GM19099 (cell line): ENCODE data around the gene DCUN1D4.

Experiments
- POLR2A ChIP-seq: IDR thresholded peaks from 3 replicates; pipeline ENCODE4 v1.6.1; 2011; ENCODE audit warnings: low read depth; ENCODE audit not compliant: insufficient read length; ENCODE audit errors: extremely low read depth

DCUN1D4 gene

DNA sequence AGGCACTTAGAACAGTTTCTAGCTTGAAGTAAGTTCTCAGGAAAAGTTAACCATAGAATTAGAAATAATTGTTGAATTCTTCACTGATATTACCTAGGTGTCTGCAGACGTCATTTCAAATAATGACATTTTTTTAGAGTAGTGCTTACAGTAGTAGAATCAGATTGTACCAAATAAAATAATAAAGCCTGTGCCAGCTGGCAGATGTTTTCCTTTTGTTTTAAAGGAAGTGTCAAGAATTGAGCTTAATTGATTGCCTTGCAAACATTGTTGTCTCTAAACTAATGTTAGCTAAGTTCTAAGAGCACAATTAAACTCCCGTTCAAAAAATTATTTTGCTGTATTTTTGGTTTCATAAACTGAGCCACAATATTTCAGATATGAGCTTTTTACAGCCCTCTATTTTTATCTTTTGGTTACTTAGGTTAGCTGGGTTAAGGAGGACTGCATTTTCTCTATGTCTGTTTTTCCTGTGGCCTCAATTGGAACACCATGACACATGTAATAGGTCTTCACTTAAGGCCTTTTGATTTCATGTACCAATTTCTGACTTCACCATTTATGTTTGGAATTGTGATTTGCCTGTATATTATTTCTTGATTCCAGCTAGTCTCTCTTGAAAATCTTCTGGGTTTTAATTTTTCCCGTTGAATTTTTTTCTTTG is 64.2 kb downstream of the DCUN1D4 start:
- no peak for TF ChIP-seq POLR2A

GRCh38 chr4:51909236-51909703 is 66.3 kb downstream of the DCUN1D4 start:
- TF ChIP-seq POLR2A = no peak

DNA sequence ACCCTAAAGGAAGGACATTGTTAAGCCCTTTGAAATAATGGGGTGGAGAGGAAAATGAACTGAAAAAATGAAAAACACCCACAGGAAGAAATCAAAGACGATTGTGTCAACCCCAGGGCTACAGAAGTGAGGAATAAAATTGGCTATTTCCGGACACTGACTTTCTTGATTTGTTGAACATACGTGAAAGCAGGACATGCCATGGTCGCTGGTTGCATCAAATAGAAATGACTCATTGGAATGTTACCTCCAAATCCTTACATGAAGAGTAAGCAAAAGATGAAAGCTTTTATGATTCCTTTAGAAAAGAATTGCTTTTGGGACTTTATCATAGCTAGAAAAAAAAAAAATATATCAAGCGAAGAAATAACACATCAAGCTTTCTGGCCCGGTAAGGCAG is 75.3 kb downstream of the DCUN1D4 start:
- TF ChIP-seq POLR2A = no peak

DNA sequence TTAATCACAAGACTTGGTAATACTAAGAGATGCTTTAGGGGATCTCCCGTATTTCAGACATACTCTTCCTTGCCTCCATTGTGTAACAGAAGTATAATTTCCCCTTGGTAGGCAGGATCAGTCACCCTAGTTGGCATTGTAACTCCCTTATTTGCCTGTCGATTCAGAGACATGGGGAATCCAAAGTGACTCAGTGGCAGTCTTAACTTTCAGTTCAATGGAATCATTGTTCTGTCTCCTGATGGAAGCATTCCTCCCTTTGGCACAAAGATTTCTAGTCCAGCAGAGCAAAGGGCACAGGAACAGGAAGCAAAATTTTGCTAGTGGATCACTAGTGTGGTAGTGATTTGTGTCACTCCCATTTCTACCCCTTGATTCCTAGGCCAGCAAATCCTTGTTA is 80.4 kb downstream of the DCUN1D4 start:
- TF ChIP-seq POLR2A = no peak

GRCh38 chr4:51925307-51925706 is 82.4 kb downstream of the DCUN1D4 start:
- no peak for TF ChIP-seq POLR2A

GRCh38 chr4:51930557-51930956 is 87.6 kb downstream of the DCUN1D4 start:
- no peak for TF ChIP-seq POLR2A

DNA sequence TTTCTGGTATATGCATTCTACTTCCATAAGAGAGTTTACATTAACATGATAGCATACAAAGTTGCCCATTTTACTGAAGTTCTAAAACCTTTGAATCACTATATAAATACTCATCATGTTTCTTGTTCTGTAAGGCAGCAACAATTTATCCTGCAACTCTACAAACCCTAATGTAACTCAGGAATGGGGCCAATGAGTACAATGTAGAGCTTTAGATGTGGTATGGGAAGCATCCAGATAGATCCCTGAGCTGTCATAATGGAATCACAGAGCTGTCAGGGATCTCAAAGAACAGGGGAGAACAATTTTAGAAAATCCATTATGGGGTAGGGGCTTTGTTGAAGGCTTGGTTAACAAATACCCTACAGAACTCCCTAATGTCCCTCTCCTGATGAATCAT is 88.5 kb downstream of the DCUN1D4 start:
- TF ChIP-seq POLR2A = no peak

DNA sequence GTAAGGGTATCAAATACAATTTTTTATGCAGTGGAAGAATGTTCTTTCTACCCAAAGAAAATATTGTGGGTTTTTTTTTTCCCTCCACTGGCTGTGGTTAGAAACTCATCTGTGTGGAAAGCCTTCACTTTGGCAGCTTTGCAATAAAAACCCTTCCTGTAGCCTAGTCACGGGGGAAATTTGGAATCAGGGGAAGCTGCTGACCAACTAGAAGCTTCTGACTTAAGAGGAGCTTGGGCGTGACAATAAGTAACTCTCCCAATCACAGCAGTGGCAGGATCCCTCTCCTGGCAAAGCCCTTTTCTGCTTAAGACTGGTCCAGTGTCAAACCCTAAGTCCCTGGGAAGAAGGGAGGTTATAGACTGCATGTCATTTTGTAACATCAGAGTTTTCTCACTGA is 89.3 kb downstream of the DCUN1D4 start:
- TF ChIP-seq POLR2A = no peak

GRCh38 chr4:51932684-51933083 is 89.7 kb downstream of the DCUN1D4 start:
- no peak for TF ChIP-seq POLR2A

GRCh38 chr4:51942108-51942832 is 99.3 kb downstream of the DCUN1D4 start:
- TF ChIP-seq POLR2A = no peak

DNA sequence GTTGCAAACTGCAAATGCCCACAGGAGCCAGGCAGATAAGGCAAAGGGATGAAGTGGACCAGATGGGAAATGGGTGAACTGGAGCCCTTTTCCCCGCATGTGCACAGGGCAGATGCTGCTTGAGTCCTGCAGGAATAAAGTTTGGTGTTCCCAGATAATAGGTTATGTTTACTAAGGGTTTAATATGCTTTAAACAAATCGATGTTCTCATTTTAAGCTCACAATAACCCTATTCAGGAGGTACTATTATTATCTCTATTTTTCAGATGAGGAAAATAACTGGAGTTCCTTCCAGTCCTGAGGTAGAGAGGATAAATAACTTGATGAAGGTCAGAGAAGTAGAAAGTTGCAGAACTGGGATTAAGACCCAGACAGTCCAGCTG is 99.9 kb downstream of the DCUN1D4 start:
- TF ChIP-seq POLR2A = no peak

GRCh38 chr4:51943221-51943620 is 100.3 kb downstream of the DCUN1D4 start:
- no peak for TF ChIP-seq POLR2A

- TF ChIP-seq POLR2A = no peak
These were observed 115.4 kb downstream of the DCUN1D4 start for GRCh38 chr4:51958199-51958968.

DNA sequence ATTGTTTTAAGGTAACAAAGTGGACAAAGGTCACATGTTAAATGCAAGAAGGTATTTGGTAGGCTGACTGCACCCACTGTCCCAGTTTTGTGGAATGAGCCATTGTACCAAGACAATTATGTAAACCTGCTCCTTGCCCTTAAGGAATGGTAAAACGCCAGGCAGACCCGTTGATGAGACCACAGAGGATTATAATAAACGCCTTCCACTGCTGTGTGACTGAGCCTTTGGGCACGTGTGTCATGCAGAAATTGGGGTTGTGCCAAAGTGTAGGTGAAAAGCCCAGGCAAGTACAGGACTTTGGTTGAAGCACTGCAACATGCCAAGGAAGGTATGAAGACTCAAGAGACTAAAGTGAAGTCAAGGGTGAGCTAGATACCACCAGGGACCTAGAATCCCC is 117.5 kb downstream of the DCUN1D4 start:
- TF ChIP-seq POLR2A = no peak

GRCh38 chr4:51963841-51964517 is 121.0 kb downstream of the DCUN1D4 start:
- no peak for TF ChIP-seq POLR2A
